ENCODE results near the gene LRRC59. TPM values are rescaled to one million over a fixed set of nuclear protein-coding genes. Genes with fewer than 3 reads are reported as not detected.

LRRC59 gene
- total and polyA plus RNA-seq, 4 donors = 21.4 to 136 (median 75.6) TPM

DNA sequence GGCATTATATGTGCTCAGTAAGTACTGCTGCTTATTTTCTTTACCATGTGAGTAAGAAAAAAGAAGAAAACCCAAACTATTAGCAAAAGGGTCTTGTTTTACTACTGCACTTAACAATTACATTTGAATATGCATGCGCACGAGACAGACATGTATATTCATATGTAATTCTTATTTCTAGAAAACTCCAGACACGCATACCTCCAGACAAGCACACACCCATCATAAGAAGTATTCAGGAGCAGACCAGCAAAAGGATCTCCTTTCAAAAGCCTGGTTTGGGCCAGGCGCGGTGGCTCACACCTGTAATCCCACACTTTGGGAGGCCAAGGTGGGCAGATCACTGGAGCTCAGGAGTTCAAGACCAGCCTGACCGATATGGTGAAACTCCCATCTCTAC lies 7.8 kb downstream of the LRRC59 start:
- H3K36me3 ChIP-seq (ENCODE audit: control insufficient read depth in 4 of 4, insufficient read depth in 3 of 4, low read depth in 1 of 4, low read length in 3 of 4) = peaks cover 18 to 96% (median 80%) of the 10 kb centered on the region in 4 donors
- WGBS = 98% methylated on average over 6 of the region's 6 CpGs
- no peak overlapping the region for H3K9ac ChIP-seq (ENCODE audit: low read depth in 1 of 2, low read length in 2 of 2)
- TF ChIP-seq, protein P1, sequence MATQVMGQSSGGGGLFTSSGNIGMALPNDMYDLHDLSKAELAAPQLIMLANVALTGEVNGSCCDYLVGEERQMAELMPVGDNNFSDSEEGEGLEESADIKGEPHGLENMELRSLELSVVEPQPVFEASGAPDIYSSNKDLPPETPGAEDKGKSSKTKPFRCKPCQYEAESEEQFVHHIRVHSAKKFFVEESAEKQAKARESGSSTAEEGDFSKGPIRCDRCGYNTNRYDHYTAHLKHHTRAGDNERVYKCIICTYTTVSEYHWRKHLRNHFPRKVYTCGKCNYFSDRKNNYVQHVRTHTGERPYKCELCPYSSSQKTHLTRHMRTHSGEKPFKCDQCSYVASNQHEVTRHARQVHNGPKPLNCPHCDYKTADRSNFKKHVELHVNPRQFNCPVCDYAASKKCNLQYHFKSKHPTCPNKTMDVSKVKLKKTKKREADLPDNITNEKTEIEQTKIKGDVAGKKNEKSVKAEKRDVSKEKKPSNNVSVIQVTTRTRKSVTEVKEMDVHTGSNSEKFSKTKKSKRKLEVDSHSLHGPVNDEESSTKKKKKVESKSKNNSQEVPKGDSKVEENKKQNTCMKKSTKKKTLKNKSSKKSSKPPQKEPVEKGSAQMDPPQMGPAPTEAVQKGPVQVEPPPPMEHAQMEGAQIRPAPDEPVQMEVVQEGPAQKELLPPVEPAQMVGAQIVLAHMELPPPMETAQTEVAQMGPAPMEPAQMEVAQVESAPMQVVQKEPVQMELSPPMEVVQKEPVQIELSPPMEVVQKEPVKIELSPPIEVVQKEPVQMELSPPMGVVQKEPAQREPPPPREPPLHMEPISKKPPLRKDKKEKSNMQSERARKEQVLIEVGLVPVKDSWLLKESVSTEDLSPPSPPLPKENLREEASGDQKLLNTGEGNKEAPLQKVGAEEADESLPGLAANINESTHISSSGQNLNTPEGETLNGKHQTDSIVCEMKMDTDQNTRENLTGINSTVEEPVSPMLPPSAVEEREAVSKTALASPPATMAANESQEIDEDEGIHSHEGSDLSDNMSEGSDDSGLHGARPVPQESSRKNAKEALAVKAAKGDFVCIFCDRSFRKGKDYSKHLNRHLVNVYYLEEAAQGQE (IDR thresholded peaks at IDR 0.05) = no peak
- TF ChIP-seq NR2F2 (IDR thresholded peaks at IDR 0.05) = no peak
- no peak for TF ChIP-seq HNF4A (conservative IDR thresholded peaks at IDR 0.05)
- TF ChIP-seq FOXA1 (IDR thresholded peaks at IDR 0.05) = no peak
- no peak for TF ChIP-seq GABPA (IDR thresholded peaks at IDR 0.05 in 1 of 2, conservative IDR thresholded peaks at IDR 0.05 in 1 of 2)
- no peak for TF ChIP-seq FOXA2 (IDR thresholded peaks at IDR 0.05)
- no peak for TF ChIP-seq YY1 (IDR thresholded peaks at IDR 0.05)
- no peak for DNase-seq (ENCODE audit: low spot score)
- H3K27ac ChIP-seq (ENCODE audit: low read depth in 1 of 2, low read length in 2 of 2) = no peak overlapping the region
- H3K4me1 ChIP-seq (ENCODE audit: control insufficient read depth in 4 of 4, insufficient read depth in 4 of 4, low read length in 3 of 4) = peaks cover 0 to 15% (median 9%) of the 10 kb centered on the region in 4 donors
- H3K27me3 ChIP-seq (ENCODE audit: control insufficient read depth in 4 of 4, insufficient read depth in 4 of 4, low read length in 3 of 4) = no peaks in the 10 kb centered on the region
- H3K9me3 ChIP-seq (ENCODE audit: control insufficient read depth in 4 of 4, low read length in 3 of 4) = no peaks in the 10 kb centered on the region
- no peak overlapping the region for H3K4me3 ChIP-seq (ENCODE audit: low read depth in 1 of 3, low read length in 3 of 3)

- no peak overlapping the region for H3K9ac ChIP-seq (ENCODE audit: low read depth in 1 of 2, low read length in 2 of 2)
- no peak overlapping the region for H3K27ac ChIP-seq (ENCODE audit: low read depth in 1 of 2, low read length in 2 of 2)
- WGBS = 97% methylated on average over 3 of the region's 3 CpGs
- TF ChIP-seq FOXA1 (IDR thresholded peaks at IDR 0.05) (no peak), HNF4G (IDR thresholded peaks at IDR 0.05) (no peak), YY1 (IDR thresholded peaks at IDR 0.05) (no peak), ATF3 (IDR thresholded peaks at IDR 0.05) (no peak), TAF1 (conservative IDR thresholded peaks at IDR 0.05) (no peak), SP1 (IDR thresholded peaks at IDR 0.05) (no peak)
- TF ChIP-seq, protein P2, sequence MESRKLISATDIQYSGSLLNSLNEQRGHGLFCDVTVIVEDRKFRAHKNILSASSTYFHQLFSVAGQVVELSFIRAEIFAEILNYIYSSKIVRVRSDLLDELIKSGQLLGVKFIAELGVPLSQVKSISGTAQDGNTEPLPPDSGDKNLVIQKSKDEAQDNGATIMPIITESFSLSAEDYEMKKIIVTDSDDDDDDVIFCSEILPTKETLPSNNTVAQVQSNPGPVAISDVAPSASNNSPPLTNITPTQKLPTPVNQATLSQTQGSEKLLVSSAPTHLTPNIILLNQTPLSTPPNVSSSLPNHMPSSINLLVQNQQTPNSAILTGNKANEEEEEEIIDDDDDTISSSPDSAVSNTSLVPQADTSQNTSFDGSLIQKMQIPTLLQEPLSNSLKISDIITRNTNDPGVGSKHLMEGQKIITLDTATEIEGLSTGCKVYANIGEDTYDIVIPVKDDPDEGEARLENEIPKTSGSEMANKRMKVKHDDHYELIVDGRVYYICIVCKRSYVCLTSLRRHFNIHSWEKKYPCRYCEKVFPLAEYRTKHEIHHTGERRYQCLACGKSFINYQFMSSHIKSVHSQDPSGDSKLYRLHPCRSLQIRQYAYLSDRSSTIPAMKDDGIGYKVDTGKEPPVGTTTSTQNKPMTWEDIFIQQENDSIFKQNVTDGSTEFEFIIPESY (IDR thresholded peaks at IDR 0.05) = no peak
- H3K4me3 ChIP-seq (ENCODE audit: low read depth in 1 of 3, low read length in 3 of 3) = no peak overlapping the region
- H3K4me1 ChIP-seq (ENCODE audit: control insufficient read depth in 4 of 4, insufficient read depth in 4 of 4, low read length in 3 of 4) = peaks cover 0 to 15% (median 6%) of the 10 kb centered on the region in 4 donors
- H3K9me3 ChIP-seq (ENCODE audit: control insufficient read depth in 4 of 4, low read length in 3 of 4) = no peaks in the 10 kb centered on the region
- H3K36me3 ChIP-seq (ENCODE audit: control insufficient read depth in 4 of 4, insufficient read depth in 3 of 4, low read depth in 1 of 4, low read length in 3 of 4) = peaks cover 24 to 96% (median 79%) of the 10 kb centered on the region in 4 donors
- DNase-seq (ENCODE audit: low spot score) = no peak
- no peaks in the 10 kb centered on the region for H3K27me3 ChIP-seq (ENCODE audit: control insufficient read depth in 4 of 4, insufficient read depth in 4 of 4, low read length in 3 of 4)
Measured at GRCh38 chr17:50388728-50389127, 8.6 kb downstream of the LRRC59 start.

DNA sequence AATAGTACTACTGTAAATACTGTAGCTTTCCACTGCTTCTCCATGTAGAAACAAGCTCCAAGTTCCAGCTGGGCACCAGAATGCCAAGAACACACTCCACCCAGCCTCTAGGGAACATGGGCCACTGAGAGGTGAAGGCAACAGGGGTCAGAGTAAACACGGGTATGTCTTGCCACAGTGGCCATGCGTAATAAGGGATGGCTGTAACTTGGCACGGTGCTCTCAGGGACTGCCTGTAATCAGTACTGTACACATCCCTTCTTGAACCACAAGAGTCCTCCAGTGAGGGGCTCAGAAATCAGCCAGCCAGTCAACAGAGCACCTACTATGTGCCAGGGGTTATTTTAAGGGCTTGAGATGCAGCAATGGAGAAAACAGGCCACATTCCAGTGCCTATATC lies 10.8 kb downstream of the LRRC59 start:
- Histone ChIP-seq H3K36me3 (ENCODE audit: control insufficient read depth in 4 of 4, insufficient read depth in 3 of 4, low read depth in 1 of 4, low read length in 3 of 4) (peaks cover 16 to 96% (median 78%) of the 10 kb centered on the region in 4 donors), H3K9ac (ENCODE audit: low read depth in 1 of 2, low read length in 2 of 2) (no peak overlapping the region), H3K4me1 (ENCODE audit: control insufficient read depth in 4 of 4, insufficient read depth in 4 of 4, low read length in 3 of 4) (no peaks in the 10 kb centered on the region), H3K4me3 (ENCODE audit: low read depth in 1 of 3, low read length in 3 of 3) (no peak overlapping the region), H3K9me3 (ENCODE audit: control insufficient read depth in 4 of 4, low read length in 3 of 4) (no peaks in the 10 kb centered on the region), H3K27ac (ENCODE audit: low read depth in 1 of 2, low read length in 2 of 2) (no peak overlapping the region), H3K27me3 (ENCODE audit: control insufficient read depth in 4 of 4, insufficient read depth in 4 of 4, low read length in 3 of 4) (no peaks in the 10 kb centered on the region)
- TF ChIP-seq RXRA (IDR thresholded peaks at IDR 0.05) (no peak), HNF4G (IDR thresholded peaks at IDR 0.05) (no peak), SP1 (IDR thresholded peaks at IDR 0.05) (no peak), FOXA1 (IDR thresholded peaks at IDR 0.05) (no peak), NR2F2 (IDR thresholded peaks at IDR 0.05) (no peak), GABPA (IDR thresholded peaks at IDR 0.05 in 1 of 2, conservative IDR thresholded peaks at IDR 0.05 in 1 of 2) (no peak), RAD21 (IDR thresholded peaks at IDR 0.05) (no peak), HNF4A (conservative IDR thresholded peaks at IDR 0.05) (no peak), FOXA2 (IDR thresholded peaks at IDR 0.05) (no peak), JUND (IDR thresholded peaks at IDR 0.05) (no peak)
- TF ChIP-seq, protein P2 (IDR thresholded peaks at IDR 0.05) = no peak
- TF ChIP-seq, protein P3, sequence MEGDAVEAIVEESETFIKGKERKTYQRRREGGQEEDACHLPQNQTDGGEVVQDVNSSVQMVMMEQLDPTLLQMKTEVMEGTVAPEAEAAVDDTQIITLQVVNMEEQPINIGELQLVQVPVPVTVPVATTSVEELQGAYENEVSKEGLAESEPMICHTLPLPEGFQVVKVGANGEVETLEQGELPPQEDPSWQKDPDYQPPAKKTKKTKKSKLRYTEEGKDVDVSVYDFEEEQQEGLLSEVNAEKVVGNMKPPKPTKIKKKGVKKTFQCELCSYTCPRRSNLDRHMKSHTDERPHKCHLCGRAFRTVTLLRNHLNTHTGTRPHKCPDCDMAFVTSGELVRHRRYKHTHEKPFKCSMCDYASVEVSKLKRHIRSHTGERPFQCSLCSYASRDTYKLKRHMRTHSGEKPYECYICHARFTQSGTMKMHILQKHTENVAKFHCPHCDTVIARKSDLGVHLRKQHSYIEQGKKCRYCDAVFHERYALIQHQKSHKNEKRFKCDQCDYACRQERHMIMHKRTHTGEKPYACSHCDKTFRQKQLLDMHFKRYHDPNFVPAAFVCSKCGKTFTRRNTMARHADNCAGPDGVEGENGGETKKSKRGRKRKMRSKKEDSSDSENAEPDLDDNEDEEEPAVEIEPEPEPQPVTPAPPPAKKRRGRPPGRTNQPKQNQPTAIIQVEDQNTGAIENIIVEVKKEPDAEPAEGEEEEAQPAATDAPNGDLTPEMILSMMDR (IDR thresholded peaks at IDR 0.05; ENCODE audit: low read depth, low read length, missing input control) = no peak
- DNase-seq (ENCODE audit: low spot score) = no peak
- 71% methylated on average over 3 of the region's 3 CpGs for WGBS

All from liver (tissue), 9 donors.